ENCODE results near the gene BRIX1. TPM values are rescaled to one million over a fixed set of nuclear protein-coding genes. Genes with fewer than 3 reads are reported as not detected.

The BRIX1 gene
- total and polyA plus RNA-seq, 2 of the 4 experiments (the other 2 are of a cell fraction), result 15.1 to 26.1 TPM

DNA sequence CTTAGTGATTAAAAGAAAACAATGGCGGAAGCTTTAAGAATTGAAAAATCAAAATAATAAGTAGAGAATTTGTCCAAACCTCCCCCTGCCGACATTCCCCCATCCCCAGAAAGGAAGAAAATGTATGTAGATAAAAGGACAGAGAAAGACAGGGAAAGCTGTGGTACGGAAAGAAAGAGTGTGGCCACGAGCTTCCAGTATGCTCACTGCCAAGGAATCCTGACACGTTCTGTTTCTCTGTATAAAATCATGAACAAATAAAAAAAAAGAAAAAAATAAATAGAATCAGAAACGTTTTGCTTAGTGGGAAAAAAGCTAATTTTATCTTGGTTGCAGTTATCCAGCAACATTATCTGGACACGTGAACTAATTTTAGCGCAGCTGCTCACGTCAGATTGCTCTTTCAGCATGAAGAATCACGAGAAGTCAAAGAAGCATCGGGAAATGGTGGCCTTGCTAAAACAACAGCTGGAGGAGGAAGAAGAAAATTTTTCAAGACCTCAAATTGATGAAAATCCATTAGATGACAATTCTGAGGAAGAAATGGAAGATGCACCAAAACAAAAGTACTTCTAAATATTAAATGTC, 29.0 kb downstream of the BRIX1 start:
- Histone ChIP-seq H4K20me1 (ENCODE audit: insufficient read depth, low read length) (no peaks in the 10 kb centered on the region), H2BK20ac (ENCODE audit: low read depth, low read length) (no peak overlapping the region), H3K18ac (ENCODE audit: low read depth, low read length) (no peak overlapping the region), H2BK15ac (ENCODE audit: low read depth, low read length) (no peak overlapping the region), H2BK5ac (ENCODE audit: low read depth, low read length, poor library complexity, severe bottlenecking) (no peak overlapping the region), H3K56ac (ENCODE audit: extremely low read depth, insufficient read depth, low read length) (no peak overlapping the region), H2BK120ac (ENCODE audit: low read depth, low read length) (no peak overlapping the region), H3K4me2 (ENCODE audit: low read depth, low read length) (no peak overlapping the region), H3K9ac (ENCODE audit: low read depth, low read length) (no peak overlapping the region), H3K14ac (replicated peaks; ENCODE audit: low read depth, low read length) (no peak overlapping the region), H2AFZ (replicated peaks; ENCODE audit: low read length, poor library complexity) (no peak overlapping the region), H4K8ac (ENCODE audit: low read depth in 2 of 2, low read length in 2 of 2) (no peak overlapping the region), H3K9me3 (ENCODE audit: control insufficient read depth, insufficient read depth, low read length) (no peaks in the 10 kb centered on the region), H4K91ac (ENCODE audit: insufficient read depth, low read depth, low read length) (no peak overlapping the region), H3K4me3 (ENCODE audit: insufficient read depth, low read depth, low read length) (no peak overlapping the region), H3K4ac (ENCODE audit: low read depth, low read length) (no peak overlapping the region), H3K27ac (ENCODE audit: insufficient read depth, low read length) (no peak overlapping the region), H2AK9ac (replicated peaks; ENCODE audit: low read depth, low read length, poor library complexity) (no peak overlapping the region), H3K4me1 (ENCODE audit: control insufficient read depth, insufficient read depth, low read length) (no peaks in the 10 kb centered on the region), H3K79me1 (ENCODE audit: low read depth in 1 of 2, low read length in 2 of 2) (peaks cover 0 to 4% of the 10 kb centered on the region in 2 experiments; a peak in 1 of 4 replicates), H2AK5ac (ENCODE audit: low read depth, low read length) (no peak overlapping the region), H3K27me3 (ENCODE audit: control insufficient read depth, insufficient read depth, low read length) (no peaks in the 10 kb centered on the region), H4K5ac (ENCODE audit: low read depth, low read length) (no peak overlapping the region), H3K23ac (ENCODE audit: low read depth, low read length) (no peak overlapping the region), H3K36me3 (ENCODE audit: control insufficient read depth, insufficient read depth, low read length) (peaks cover 31% of the 10 kb centered on the region), H3K9me1 (ENCODE audit: insufficient read depth, low read length) (no peaks in the 10 kb centered on the region)
- WGBS, 2 experiments (ENCODE audit: extremely low coverage in 2 of 2, insufficient read length in 1 of 2), result 90% methylated on average over 4 of the region's 11 CpGs; no CpG with 5 or more reads in 1 of the 2 experiments
- dilution Hi-C loops (cut with HindIII; ENCODE audit: low sequenced_read_pairs, unreplicated experiment), result no loop called here
- no peak for DNase-seq
- POLR2A ChIA-PET (ENCODE audit: unreplicated experiment), result interaction anchor here (0.6 kb wide), 1 partner anchor 185 kb away, joined by 4 read pairs; no protein-coding TSS in a partner anchor
- ATAC-seq (ENCODE audit: low read depth), result no peak
- intact Hi-C loops (cut with micrococcal nuclease), result no loop called here
- no TSS peak for BruUV-seq (replicated peaks)
- CTCF ChIA-PET, result interaction anchor here (0.6 to 1.0 kb wide), 2 partner anchors 13 to 250 kb away, joined by 3 to 5 read pairs; no protein-coding TSS in a partner anchor
- TF ChIP-seq, protein P1, sequence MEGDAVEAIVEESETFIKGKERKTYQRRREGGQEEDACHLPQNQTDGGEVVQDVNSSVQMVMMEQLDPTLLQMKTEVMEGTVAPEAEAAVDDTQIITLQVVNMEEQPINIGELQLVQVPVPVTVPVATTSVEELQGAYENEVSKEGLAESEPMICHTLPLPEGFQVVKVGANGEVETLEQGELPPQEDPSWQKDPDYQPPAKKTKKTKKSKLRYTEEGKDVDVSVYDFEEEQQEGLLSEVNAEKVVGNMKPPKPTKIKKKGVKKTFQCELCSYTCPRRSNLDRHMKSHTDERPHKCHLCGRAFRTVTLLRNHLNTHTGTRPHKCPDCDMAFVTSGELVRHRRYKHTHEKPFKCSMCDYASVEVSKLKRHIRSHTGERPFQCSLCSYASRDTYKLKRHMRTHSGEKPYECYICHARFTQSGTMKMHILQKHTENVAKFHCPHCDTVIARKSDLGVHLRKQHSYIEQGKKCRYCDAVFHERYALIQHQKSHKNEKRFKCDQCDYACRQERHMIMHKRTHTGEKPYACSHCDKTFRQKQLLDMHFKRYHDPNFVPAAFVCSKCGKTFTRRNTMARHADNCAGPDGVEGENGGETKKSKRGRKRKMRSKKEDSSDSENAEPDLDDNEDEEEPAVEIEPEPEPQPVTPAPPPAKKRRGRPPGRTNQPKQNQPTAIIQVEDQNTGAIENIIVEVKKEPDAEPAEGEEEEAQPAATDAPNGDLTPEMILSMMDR (conservative IDR thresholded peaks at IDR 0.05; ENCODE audit: low read depth, low read length), result no peak
- TF ChIP-seq MAZ (IDR thresholded peaks at IDR 0.05; ENCODE audit: borderline replicate concordance, low read depth, low read length) (no peak), BHLHE40 (IDR thresholded peaks at IDR 0.05; ENCODE audit: low read depth, low read length) (no peak)
- TF ChIP-seq, protein P2, sequence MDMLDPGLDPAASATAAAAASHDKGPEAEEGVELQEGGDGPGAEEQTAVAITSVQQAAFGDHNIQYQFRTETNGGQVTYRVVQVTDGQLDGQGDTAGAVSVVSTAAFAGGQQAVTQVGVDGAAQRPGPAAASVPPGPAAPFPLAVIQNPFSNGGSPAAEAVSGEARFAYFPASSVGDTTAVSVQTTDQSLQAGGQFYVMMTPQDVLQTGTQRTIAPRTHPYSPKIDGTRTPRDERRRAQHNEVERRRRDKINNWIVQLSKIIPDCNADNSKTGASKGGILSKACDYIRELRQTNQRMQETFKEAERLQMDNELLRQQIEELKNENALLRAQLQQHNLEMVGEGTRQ (IDR thresholded peaks at IDR 0.05; ENCODE audit: low read depth, low read length), result no peak
- in situ Hi-C loops (cut with MboI; ENCODE audit: low sequenced_read_pairs), result no loop called here
